PC-9 (cell line): ENCODE data around the gene ABCF3. TPM values are rescaled to one million over a fixed set of nuclear protein-coding genes. Genes with fewer than 3 reads are reported as not detected.
A peak's percentile ranks its signal among the peaks of the same experiment; 100 is the strongest.

Experiments
- BruUV-seq: library from RNA; stranded (reverse); fragments of 400-500 nt; replicated peaks from 2 replicates; lab custom pipeline; 2021; lab: Mats Ljungman, UMichigan
- CTCF ChIA-PET: fragments of 300-600 bp; sonication (Branson Sonifier 250); formaldehyde crosslinking; loops from one replicate; lab custom pipeline; 2022; ENCODE audit warnings: antibody characterized with exemption; lab: Charles Lee
- POLR2A ChIA-PET: fragments of 300-600 bp; sonication (Branson Sonifier 250); formaldehyde crosslinking; loops from one replicate; lab custom pipeline; 2022; ENCODE audit warnings: antibody characterized with exemption; ENCODE audit not compliant: unreplicated experiment; lab: Charles Lee
- DNase-seq, 2 experiments: peaks; one replicate each; pipeline versions ENCODE4 v3.0.0 to v3.0.0-alpha.2; 2015 to 2022; ENCODE audit warnings: mixed read lengths in 1 of 2
- H2AFZ ChIP-seq: fragments of 200-600 bp; sonication (generic); 2 replicates; pipeline ENCODE4 v1.8.1; 2017; ENCODE audit warnings: antibody characterized with exemption
- H3F3A ChIP-seq: fragments of 200-600 bp; sonication (generic); 2 replicates; pipeline ENCODE4 v1.8.1; 2017; ENCODE audit warnings: antibody characterized with exemption, mild to moderate bottlenecking, low read depth; ENCODE audit not compliant: insufficient read depth
- H3K27ac ChIP-seq: fragments of 200-600 bp; sonication (generic); 2 replicates; pipeline ENCODE4 v1.6.1; 2016; ENCODE audit warnings: mixed run types
- H3K27me3 ChIP-seq: fragments of 200-600 bp; sonication (generic); 2 replicates; pipeline ENCODE4 v1.6.1; 2016; ENCODE audit warnings: low read depth, mixed run types; ENCODE audit not compliant: insufficient read depth
- H3K36me3 ChIP-seq: fragments of 200-600 bp; sonication (generic); 2 replicates; pipeline ENCODE4 v1.6.1; 2016; ENCODE audit warnings: low read depth, mixed run types
- H3K4me1 ChIP-seq: fragments of 200-600 bp; sonication (generic); replicated peaks from 2 replicates; pipeline ENCODE4 v1.6.1; 2016; ENCODE audit warnings: mixed run types; ENCODE audit not compliant: insufficient read depth
- H3K4me2 ChIP-seq: fragments of 200-600 bp; sonication (generic); 2 replicates; pipeline ENCODE4 v1.6.1; 2017; ENCODE audit warnings: mixed run types
- H3K4me3 ChIP-seq: fragments of 200-600 bp; sonication (generic); 2 replicates; pipeline ENCODE4 v1.6.1; 2016; ENCODE audit warnings: mixed run types
- H3K79me2 ChIP-seq: fragments of 200-600 bp; sonication (generic); 2 replicates; pipeline ENCODE4 v1.6.1; 2017; ENCODE audit warnings: low read depth, mixed run types
- H3K9me2 ChIP-seq: fragments of 200-600 bp; sonication (generic); 2 replicates; pipeline ENCODE4 v1.8.1; 2017; ENCODE audit warnings: mild to moderate bottlenecking; ENCODE audit not compliant: insufficient read depth
- H3K9me3 ChIP-seq: fragments of 200-600 bp; sonication (generic); 2 replicates; pipeline ENCODE4 v1.8.1; 2016; ENCODE audit warnings: low read depth; ENCODE audit not compliant: insufficient read depth
- H4K20me1 ChIP-seq: fragments of 200-600 bp; sonication (generic); 2 replicates; pipeline ENCODE4 v1.8.1; 2017; ENCODE audit not compliant: insufficient read depth
- EZH2 ChIP-seq: fragments of 200-600 bp; sonication (generic); IDR thresholded peaks from 2 replicates; pipeline ENCODE4 v1.8.0; 2017; ENCODE audit warnings: antibody characterized with exemption, low read depth
- intact Hi-C: fragments of 100-400 bp; cut with micrococcal nuclease; formaldehyde crosslinking; loops from one replicate; pipeline ENCODE4 v1.10.0; 2022; ENCODE audit not compliant: unreplicated experiment
- total RNA-seq: library from RNA; stranded (reverse); gene quantifications from 2 replicates; pipeline ENCODE4 v1.2.3, GENCODE V29; 2021
- TF ChIP-seq, protein P1 (sequence below): fragments of 200-600 bp; sonication (generic); conservative IDR thresholded peaks from 2 replicates; pipeline ENCODE4 v1.6.1; 2017; ENCODE audit warnings: mixed run types, antibody characterized with exemption, mild to moderate bottlenecking, moderate library complexity

ABCF3 gene
- total RNA-seq, 1 experiment from 2014 or later: 98.8 TPM

DNA sequence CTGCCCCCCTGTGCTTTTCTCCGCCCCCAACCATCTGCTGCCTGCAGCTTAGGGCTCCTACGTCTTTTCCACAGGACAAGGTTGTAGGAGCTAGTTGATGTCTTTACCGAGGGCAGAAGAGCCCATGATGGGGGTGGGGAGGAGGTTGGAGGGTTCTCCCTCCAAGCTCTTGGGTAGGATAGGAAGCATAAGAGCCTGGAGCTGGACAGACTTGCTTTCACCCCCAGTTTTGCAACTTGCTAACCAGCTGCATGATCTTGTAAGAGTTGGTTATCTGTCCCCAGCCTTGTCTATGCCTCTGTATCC lies 856 bp downstream of the ABCF3 start:
- Histone ChIP-seq H4K20me1 (peaks cover 18% of the 10 kb centered on the region), H3K4me1 (peaks cover 17% of the 10 kb centered on the region), H3K27me3 (no peaks in the 10 kb centered on the region), H3K4me2 (peak overlapping the region; percentile 96), H3K4me3 (peak overlapping the region; percentile 78), H3K36me3 (peaks cover 49% of the 10 kb centered on the region), H3K27ac (peak overlapping the region; percentile 40; the same call in 1 of the 2 replicates), H3F3A (peaks cover 24% of the 10 kb centered on the region), H3K79me2 (peaks cover 36% of the 10 kb centered on the region), H2AFZ (peak overlapping the region; percentile 93), H3K9me3 (no peaks in the 10 kb centered on the region), H3K9me2 (no peaks in the 10 kb centered on the region)
- no peak for DNase-seq
- no peak for TF ChIP-seq EZH2
- TF ChIP-seq, protein P1, sequence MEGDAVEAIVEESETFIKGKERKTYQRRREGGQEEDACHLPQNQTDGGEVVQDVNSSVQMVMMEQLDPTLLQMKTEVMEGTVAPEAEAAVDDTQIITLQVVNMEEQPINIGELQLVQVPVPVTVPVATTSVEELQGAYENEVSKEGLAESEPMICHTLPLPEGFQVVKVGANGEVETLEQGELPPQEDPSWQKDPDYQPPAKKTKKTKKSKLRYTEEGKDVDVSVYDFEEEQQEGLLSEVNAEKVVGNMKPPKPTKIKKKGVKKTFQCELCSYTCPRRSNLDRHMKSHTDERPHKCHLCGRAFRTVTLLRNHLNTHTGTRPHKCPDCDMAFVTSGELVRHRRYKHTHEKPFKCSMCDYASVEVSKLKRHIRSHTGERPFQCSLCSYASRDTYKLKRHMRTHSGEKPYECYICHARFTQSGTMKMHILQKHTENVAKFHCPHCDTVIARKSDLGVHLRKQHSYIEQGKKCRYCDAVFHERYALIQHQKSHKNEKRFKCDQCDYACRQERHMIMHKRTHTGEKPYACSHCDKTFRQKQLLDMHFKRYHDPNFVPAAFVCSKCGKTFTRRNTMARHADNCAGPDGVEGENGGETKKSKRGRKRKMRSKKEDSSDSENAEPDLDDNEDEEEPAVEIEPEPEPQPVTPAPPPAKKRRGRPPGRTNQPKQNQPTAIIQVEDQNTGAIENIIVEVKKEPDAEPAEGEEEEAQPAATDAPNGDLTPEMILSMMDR: no peak
- TSS peak; percentile 30 for BruUV-seq
- intact Hi-C loops: loop anchor here (2.0 kb wide), 2 partner anchors 54 to 292 kb away; no protein-coding TSS in a partner anchor
- ChIA-PET POLR2A (no interaction called here), CTCF (interaction anchor here (0.6 to 1.9 kb wide), 3 partner anchors 24 to 302 kb away, joined by 5 to 8 read pairs (median 5); partner anchors contain the start of gene PARL)

DNA sequence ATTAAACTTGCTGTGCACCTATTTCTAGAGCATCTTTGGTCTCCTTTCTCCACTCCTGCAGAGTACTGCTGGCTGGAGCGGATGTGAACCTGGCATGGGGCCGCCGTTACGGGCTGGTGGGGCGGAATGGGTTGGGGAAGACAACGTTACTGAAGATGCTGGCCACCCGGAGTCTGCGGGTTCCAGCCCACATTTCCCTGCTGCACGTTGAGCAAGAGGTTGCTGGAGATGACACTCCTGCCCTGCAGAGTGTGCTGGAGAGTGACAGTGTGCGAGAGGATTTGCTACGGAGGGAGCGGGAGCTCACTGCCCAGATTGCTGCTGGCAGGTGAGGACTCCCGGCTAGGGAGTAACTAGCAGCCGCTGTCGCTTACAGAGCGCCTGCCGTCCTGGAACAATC lies 2.1 kb downstream of the ABCF3 start:
- POLR2A ChIA-PET: interaction anchor here (0.6 kb wide), 1 partner anchor 280 kb away, joined by 3 read pairs; no protein-coding TSS in a partner anchor
- Histone ChIP-seq H3K36me3 (peaks cover 48% of the 10 kb centered on the region), H3K9me3 (no peaks in the 10 kb centered on the region), H3K4me2 (no peak overlapping the region; the same call in 1 of the 2 replicates), H4K20me1 (peaks cover 18% of the 10 kb centered on the region), H3K4me1 (peaks cover 17% of the 10 kb centered on the region), H2AFZ (no peak overlapping the region), H3F3A (peaks cover 23% of the 10 kb centered on the region), H3K79me2 (peaks cover 36% of the 10 kb centered on the region), H3K27ac (no peak overlapping the region), H3K9me2 (no peaks in the 10 kb centered on the region), H3K27me3 (no peaks in the 10 kb centered on the region), H3K4me3 (no peak overlapping the region)
- intact Hi-C loops: no loop called here
- no peak for DNase-seq
- TF ChIP-seq, protein P1: no peak
- TF ChIP-seq EZH2: no peak
- CTCF ChIA-PET: no interaction called here
- no TSS peak for BruUV-seq

DNA sequence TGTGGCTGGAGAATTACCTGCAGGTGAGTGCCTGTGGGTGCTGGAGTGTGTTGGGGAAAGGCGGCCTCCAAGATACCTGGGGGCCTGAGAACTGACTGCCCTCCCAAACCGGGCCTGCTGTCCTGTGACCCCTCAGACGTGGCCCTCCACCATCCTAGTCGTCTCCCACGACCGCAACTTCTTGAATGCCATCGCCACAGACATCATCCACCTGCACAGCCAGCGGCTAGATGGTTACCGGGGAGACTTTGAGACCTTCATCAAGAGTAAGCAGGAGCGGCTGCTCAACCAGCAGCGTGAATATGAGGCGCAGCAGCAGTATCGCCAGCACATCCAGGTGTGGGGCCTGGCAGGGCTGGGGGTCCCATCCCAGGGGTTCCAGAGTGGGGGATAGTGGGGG lies 3.4 kb downstream of the ABCF3 start:
- ChIA-PET POLR2A (no interaction called here), CTCF (no interaction called here)
- BruUV-seq: no TSS peak

More for the DNA sequence above, 3.4 kb downstream of the ABCF3 start:
- H3K4me3 ChIP-seq: no peak overlapping the region
- H3K4me1 ChIP-seq: peaks cover 17% of the 10 kb centered on the region
- H3F3A ChIP-seq: peaks cover 13% of the 10 kb centered on the region
- no peaks in the 10 kb centered on the region for H3K9me3 ChIP-seq
- no peak overlapping the region for H2AFZ ChIP-seq
- H3K9me2 ChIP-seq: no peaks in the 10 kb centered on the region
- no peak for TF ChIP-seq EZH2
- TF ChIP-seq, protein P1: no peak
- DNase-seq: no peak
- H3K79me2 ChIP-seq: peaks cover 36% of the 10 kb centered on the region
- no peaks in the 10 kb centered on the region for H3K27me3 ChIP-seq
- peaks cover 18% of the 10 kb centered on the region for H4K20me1 ChIP-seq
- intact Hi-C loops: no loop called here
- no peak overlapping the region for H3K27ac ChIP-seq
- peaks cover 48% of the 10 kb centered on the region for H3K36me3 ChIP-seq
- no peak overlapping the region for H3K4me2 ChIP-seq
